Stimulated activated CD4-positive, alpha-beta T cell treated with anti-CD3 and anti-CD28 coated beads, TNF-alpha, amount 100 ng/mL, for 48 hours (primary cell): Measurements from ENCODE around the gene ARIH2.
"Not testable (repeated sequence)": the region's sequence is repeated elsewhere in the genome, so short reads cannot be mapped to it uniquely, and the experiment has no call there.

Experiments
- DNase-seq, 3 donors: peaks; one replicate each; pipeline ENCODE4 v3.0.0-alpha.2; 2020; ENCODE audit warnings: low read depth in 3 of 3

The ARIH2 gene

DNA sequence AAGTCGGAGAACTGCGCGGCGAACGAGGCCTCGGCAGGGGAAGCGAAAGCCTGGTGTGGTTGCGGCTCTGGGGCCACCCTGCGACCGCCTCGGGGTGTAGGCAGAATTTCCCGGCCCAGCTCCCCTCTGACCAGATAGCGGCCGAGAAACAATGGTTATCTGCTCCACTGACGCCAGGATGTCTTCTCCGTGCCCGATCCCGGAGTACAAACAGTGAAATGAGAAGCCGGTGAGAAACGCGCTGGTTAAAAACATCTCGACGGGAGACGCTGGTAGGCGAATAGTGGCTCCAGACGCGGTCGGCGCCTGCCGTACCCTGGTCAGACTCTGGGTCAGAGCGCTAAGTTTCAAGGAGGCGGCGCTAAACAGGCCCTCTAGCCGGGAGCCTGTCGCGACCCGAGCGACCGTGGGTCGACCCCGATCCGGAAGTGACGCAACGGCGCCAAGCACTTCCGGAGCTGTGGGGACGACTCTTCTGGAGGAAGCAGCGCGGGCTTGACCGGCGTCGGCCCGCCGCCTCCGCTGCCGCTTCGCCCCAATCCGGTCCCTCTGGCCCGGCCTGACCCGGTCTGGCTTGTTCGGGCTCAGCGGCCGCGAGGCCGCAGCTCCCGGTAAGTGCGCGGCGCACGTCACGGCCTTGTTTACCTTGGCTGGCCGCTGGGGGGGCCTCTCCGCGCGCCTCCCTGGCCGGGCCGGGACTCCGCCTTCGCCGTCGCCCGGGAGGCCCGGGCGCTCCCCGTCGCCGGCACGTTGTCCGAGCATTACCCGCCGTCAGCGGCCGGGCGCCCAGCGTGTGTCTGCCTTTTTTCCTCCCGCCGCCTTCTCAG lies at the start of gene ARIH2:
Gene ARIH2, plus strand, starts transcription at position 455 of the 827 bp plus-strand sequence. CDS start 8,717 bp downstream, outside the sequence.
- peak; percentile 78 to 85 (median 83) for DNase-seq

DNA sequence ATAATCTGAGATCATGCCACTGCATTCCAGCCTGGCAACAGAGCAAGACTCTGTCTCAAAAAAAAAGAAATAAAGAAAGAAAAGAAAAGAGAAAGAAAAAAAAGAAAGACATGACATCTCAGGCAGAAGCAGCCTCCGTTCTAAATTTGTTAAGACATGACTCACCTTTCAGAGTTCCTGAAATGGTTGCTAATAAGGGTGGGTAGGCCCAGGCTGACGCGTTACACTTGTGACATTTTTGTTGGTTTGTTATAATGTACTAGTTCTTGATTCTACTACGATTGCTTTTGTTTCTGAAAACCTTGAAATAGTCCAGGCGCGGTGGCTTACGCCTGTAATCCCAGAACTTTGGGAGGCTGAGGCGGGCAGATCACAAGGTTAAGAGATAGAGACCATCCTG lies 41.0 kb upstream of the ARIH2 start:
- DNase-seq: no peak

- DNase-seq: no peak
Observed at GRCh38 chr3:48879307-48879993, 39.2 kb upstream of the ARIH2 start.

DNA sequence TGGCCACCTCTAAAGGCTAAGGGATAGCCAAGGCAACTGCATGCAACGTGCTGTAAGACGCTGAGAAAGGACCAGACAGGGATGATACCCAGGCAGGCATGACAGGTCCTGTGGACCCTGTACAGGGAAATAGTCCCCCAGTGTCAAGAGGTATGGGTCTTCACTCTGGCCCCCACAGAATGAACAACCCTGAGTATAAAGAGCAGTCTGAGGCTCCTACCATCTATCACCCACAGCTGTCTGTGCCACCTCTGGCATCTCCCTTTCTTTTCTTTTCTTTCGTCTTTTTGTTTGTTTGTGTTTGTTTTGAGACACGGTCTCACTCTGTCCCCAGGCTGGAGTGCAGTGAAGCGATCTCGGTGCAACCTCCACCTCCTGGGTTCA lies 38.7 kb upstream of the ARIH2 start:
- no peak for DNase-seq

DNA sequence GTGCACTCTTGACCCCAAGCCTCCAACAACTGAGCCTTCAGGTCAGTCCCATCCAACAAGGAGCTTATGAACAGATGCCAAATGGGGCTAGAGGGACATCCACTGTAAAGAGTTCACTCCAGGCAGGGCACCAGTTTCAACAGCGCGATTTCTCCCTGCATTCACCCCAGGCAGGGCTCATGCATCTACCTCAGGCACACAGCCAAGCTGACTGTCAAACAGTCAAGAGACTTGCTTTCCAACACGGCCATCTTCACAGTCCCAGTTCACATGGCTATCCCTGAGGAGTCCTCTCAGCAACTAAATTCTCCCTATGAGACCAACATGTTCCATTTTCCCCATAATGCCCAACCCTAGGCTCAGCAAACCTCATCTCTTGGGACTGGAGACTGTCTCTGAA lies 37.6 kb upstream of the ARIH2 start:
- no peak for DNase-seq

DNA sequence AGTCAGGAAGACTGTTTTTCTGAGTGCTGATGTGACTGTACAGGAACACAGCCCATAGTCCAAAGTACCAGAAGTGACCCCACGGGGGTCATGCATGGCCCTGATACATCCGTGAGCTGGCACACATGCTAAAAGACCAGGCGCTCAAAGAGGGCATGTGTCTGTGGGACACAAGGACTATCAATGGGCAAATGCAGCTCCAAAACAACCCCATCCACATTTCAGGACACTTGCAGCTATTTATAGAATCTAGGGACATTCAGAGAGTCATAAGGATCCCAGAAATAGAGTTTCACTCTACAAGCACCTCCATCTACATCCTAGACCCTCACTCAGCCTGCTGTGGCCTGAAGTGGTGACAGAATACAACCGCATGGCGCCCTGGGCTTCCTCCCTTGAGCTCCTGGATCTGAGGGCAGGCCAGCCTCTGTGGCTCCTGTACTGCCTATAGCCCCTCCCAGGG lies 37.0 kb upstream of the ARIH2 start:
- DNase-seq: no peak

DNA sequence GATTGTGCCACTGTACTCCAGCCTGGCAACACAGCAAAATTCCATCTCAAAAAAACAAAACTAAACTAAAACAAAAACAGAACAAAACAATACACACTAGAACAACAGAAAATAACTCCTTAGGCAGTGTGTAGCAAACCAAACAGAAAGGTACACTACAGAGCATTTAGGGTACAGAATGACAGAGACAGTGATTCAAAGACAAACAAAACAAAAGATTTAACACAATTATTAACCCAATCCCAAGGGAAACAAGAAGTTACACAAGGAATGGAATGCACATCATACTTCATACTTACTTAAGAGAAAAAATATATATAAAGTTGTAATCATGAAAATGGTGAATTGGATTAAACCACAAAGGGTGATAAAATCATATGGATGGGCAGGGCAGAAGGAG lies 32.9 kb upstream of the ARIH2 start:
- DNase-seq: no peak

GRCh38 chr3:48891606-48892005 lies 27.0 kb upstream of the ARIH2 start:
- no peak for DNase-seq

DNA sequence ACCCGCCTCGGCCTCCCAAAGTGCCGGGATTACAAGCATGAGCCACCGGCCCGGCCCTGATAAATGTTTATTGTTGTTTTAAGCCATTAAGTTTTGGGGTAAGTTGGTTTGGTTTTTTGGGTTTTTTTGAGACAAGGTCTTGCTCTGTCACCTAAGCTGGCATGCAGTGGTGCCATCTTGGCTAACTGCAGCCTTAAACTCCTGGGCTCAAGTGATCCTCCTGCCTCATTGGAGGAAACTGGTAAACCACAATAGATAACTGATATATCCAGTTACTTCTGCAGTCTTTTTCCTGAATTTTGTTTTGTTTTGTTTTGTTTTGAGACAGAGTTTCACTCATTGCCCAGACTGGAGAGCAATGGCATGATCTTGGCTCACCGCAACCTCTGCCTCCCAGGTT lies 24.1 kb upstream of the ARIH2 start:
- no peak for DNase-seq

DNA sequence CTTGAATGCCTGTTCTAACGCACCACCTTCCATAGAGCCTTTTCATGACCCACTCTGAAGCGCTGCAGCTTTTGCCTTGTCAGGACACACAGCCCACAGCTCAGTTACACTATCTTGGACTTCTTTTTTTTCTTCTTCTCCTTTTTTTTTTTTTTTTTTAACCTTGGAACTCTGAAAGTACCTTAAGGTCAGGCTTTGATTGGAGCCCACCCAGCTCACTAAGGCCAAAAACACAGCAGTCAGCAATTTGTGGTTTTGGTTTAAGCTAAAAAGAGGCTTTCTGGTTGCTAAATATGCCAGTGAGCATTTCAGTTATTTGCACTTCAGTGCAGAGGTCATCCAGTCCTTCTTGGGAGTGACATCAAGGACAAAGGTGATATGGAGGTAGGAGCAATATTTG lies 21.7 kb upstream of the ARIH2 start:
- no peak for DNase-seq

- DNase-seq: no peak
Observed at GRCh38 chr3:48897460-48898376, 20.9 kb upstream of the ARIH2 start.

DNA sequence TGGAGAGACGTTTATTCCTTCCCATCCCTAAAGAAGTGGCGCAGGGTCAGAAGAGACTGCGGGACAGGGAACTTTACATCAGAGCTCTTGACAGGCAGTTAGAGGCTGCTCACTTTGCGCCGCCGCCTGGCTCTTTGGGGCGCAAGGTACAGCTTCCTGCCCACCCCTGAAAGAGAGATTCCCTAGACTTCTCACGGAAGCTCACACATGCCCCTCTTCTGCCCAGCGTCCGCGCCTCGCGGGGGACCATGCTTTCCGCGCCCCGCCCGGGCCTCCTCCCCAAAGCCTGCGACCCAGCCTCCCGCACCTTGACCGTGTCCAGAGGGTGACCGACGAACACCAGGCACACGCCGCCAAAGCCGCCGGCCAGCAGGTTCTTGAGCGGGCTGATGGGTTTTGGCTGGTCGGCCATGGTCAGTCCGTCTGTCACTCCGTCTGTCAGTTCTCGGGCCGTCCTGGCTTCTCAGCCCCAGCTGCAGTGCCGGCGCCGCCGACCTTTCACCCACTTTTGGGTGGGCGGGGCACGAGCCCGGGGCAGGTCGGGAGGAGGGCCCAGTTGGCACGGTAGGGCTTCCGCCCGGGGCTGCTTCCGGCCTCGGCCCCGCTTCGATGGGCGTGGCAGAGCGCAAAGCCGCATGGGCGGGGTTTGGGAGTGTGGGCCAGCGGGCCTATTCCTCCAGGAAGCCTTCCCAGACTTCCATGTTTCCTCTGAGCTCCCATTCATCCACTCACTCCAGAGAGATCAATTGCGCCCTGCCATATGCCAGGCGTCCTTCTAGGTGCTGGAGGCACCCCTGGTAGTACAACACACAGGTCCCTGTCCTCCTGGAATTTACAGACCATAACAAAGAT lies 20.0 kb upstream of the ARIH2 start, which contains the start of gene SLC25A20:
Gene SLC25A20, minus strand, starts transcription at position 500 of the 852 bp plus-strand sequence. Its CDS starts 88 bp downstream, at position 412.
- peak; percentile 86 to 93 (median 87) for DNase-seq

- no peak for DNase-seq
Observed at GRCh38 chr3:48899273-48899672, 19.4 kb upstream of the ARIH2 start.

GRCh38 chr3:48907026-48907425 lies 11.6 kb upstream of the ARIH2 start:
- DNase-seq: not testable (repeated sequence)

GRCh38 chr3:48915296-48915695 lies 3.3 kb upstream of the ARIH2 start:
- no peak for DNase-seq

- DNase-seq: peak in 2 of 3 donors; percentile 31 to 51
Observed at GRCh38 chr3:48919215-48920138, 835 bp downstream of the ARIH2 start.

DNA sequence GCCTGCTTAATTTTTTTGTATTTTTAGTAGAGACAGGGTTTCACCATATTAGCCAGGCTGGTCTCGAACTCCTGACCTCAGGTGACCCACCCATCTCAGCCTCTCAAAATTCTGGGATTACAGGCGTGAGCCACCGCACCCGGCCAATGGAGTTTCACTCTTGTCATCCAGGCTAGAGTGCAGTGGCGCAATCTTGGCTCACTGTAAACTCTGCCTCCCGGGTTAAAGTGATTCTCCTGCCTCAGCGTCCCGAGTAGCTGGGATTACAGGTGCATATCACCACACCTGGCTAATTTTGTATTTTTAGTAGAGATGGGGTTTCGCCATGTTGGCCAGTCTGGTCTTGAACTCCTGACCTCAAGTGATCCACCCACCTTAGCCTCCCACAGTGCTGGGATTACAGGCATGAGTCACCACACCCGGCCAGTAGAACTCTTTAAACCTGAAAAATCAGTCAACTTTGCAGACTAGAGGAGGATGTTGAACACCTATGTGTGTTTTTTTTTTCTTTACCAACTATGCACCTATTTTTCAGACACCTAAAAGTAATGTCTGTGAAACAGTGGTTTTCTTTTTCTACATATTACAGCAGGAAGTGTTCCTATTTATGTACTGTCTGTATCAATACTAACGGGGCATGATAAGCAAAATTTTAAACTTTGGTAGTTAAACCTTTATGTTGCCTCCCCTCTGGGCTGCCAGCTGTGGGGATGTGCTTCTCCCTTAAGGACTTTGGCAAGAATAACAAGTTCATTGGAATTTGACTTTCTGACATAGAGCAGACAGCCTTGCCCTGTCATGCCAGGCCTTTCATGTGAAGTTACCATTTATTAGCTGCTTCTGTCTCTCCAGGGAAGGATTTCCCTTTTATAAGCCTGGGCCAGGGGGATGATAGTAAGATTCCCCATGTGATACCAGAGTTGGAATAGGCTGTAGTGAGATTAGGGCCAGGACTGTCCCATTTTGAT lies 8.1 kb downstream of the ARIH2 start:
- no peak for DNase-seq

- no peak for DNase-seq
Observed at GRCh38 chr3:48927928-48928327, 9.3 kb downstream of the ARIH2 start.

- no peak for DNase-seq
Observed at GRCh38 chr3:48928679-48929078, 10.0 kb downstream of the ARIH2 start.
